ENCODE measurements around the gene ADCY7.

ADCY7 gene

GRCh38 chr16:50301626-50302471 is 35.5 kb downstream of the ADCY7 start:
- no peaks in the 10 kb centered on the region for H3K79me2 ChIP-seq
- no peak overlapping the region for H3K9ac ChIP-seq
- H2AFZ ChIP-seq = no peak overlapping the region
- H3K9me3 ChIP-seq (ENCODE audit: control insufficient read depth, low read length) = no peaks in the 10 kb centered on the region
- no peaks in the 10 kb centered on the region for H3K36me3 ChIP-seq (ENCODE audit: control insufficient read depth, insufficient read depth, low read length)
- no peak overlapping the region for H3K4me2 ChIP-seq (ENCODE audit: low read length)
- no peak overlapping the region for H3K4me3 ChIP-seq (ENCODE audit: low read depth, low read length)
- TF ChIP-seq, protein P1, sequence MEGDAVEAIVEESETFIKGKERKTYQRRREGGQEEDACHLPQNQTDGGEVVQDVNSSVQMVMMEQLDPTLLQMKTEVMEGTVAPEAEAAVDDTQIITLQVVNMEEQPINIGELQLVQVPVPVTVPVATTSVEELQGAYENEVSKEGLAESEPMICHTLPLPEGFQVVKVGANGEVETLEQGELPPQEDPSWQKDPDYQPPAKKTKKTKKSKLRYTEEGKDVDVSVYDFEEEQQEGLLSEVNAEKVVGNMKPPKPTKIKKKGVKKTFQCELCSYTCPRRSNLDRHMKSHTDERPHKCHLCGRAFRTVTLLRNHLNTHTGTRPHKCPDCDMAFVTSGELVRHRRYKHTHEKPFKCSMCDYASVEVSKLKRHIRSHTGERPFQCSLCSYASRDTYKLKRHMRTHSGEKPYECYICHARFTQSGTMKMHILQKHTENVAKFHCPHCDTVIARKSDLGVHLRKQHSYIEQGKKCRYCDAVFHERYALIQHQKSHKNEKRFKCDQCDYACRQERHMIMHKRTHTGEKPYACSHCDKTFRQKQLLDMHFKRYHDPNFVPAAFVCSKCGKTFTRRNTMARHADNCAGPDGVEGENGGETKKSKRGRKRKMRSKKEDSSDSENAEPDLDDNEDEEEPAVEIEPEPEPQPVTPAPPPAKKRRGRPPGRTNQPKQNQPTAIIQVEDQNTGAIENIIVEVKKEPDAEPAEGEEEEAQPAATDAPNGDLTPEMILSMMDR (IDR thresholded peaks at IDR 0.05) = no peak
- no peaks in the 10 kb centered on the region for H3K4me1 ChIP-seq
- no peak overlapping the region for H3K27ac ChIP-seq
- no peaks in the 10 kb centered on the region for H3K27me3 ChIP-seq (ENCODE audit: control insufficient read depth, insufficient read depth, low read length)

DNA sequence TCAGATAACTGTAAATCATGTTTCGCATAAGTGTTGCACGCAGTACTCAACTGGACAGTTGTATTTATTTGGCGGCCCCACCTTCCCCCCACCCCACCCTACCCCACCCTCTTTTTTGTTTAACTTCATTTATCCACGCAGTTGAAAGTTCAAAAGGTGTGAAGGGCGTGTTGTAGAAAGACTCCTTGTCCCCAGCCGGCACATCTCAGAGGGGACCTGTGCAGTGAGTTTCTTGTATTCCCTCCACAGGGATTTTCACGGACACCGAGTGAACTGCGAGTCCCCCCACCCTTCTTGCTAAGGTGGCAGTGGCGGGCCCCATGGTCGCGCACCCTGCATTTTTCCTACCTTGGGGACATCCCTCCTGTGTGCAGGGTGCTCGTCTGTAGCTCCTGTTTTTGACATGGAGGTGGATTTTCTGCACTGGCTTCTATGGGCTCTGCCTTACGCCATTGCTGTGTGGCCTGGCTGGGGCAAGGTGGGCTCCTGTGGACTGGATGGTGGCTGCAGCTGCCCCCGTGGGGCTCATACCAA is 36.2 kb downstream of the ADCY7 start:
- Histone ChIP-seq H2AFZ (no peak overlapping the region), H3K9ac (no peak overlapping the region), H3K4me1 (no peaks in the 10 kb centered on the region), H3K27me3 (ENCODE audit: control insufficient read depth, insufficient read depth, low read length) (no peaks in the 10 kb centered on the region), H3K36me3 (ENCODE audit: control insufficient read depth, insufficient read depth, low read length) (no peaks in the 10 kb centered on the region), H3K9me3 (ENCODE audit: control insufficient read depth, low read length) (no peaks in the 10 kb centered on the region), H3K79me2 (no peaks in the 10 kb centered on the region), H3K27ac (no peak overlapping the region), H3K4me2 (ENCODE audit: low read length) (no peak overlapping the region), H3K4me3 (ENCODE audit: low read depth, low read length) (no peak overlapping the region)
- TF ChIP-seq, protein P1 (IDR thresholded peaks at IDR 0.05) = no peak

DNA sequence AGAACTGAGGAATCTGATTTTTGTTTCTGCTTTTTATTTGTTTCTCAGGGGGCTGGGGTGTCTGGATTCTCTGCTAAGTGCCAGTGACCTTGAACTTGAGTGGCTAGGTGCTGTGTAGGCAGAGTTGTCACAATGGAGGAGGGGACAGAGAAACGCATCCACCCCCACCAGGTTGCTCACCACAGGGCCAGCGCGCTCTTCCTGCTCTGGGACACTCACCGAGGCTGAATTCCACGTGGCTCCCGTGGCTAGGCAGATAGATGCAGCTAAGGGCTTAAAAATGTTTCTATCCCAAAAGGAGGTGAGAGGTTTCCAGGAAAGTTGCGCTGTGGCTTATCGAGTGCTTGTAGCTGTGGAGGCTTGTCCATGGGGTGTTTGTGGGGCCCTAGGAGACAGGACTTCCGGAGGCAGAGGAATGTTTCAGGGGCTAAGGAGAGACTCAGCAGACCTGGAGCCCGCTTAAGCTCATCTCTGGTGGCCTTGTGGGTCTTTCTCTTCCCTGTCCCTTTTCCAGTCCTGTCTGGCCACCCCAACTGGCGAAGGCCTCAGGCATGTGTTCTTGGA is 36.8 kb downstream of the ADCY7 start:
- H3K4me2 ChIP-seq (ENCODE audit: low read length) = no peak overlapping the region
- no peaks in the 10 kb centered on the region for H3K36me3 ChIP-seq (ENCODE audit: control insufficient read depth, insufficient read depth, low read length)
- no peak overlapping the region for H3K4me3 ChIP-seq (ENCODE audit: low read depth, low read length)
- H3K27ac ChIP-seq = no peak overlapping the region
- no peaks in the 10 kb centered on the region for H3K79me2 ChIP-seq
- TF ChIP-seq, protein P1 (IDR thresholded peaks at IDR 0.05) = no peak
- no peak overlapping the region for H3K9ac ChIP-seq
- no peak overlapping the region for H2AFZ ChIP-seq
- H3K4me1 ChIP-seq = no peaks in the 10 kb centered on the region
- no peaks in the 10 kb centered on the region for H3K9me3 ChIP-seq (ENCODE audit: control insufficient read depth, low read length)
- H3K27me3 ChIP-seq (ENCODE audit: control insufficient read depth, insufficient read depth, low read length) = no peaks in the 10 kb centered on the region

DNA sequence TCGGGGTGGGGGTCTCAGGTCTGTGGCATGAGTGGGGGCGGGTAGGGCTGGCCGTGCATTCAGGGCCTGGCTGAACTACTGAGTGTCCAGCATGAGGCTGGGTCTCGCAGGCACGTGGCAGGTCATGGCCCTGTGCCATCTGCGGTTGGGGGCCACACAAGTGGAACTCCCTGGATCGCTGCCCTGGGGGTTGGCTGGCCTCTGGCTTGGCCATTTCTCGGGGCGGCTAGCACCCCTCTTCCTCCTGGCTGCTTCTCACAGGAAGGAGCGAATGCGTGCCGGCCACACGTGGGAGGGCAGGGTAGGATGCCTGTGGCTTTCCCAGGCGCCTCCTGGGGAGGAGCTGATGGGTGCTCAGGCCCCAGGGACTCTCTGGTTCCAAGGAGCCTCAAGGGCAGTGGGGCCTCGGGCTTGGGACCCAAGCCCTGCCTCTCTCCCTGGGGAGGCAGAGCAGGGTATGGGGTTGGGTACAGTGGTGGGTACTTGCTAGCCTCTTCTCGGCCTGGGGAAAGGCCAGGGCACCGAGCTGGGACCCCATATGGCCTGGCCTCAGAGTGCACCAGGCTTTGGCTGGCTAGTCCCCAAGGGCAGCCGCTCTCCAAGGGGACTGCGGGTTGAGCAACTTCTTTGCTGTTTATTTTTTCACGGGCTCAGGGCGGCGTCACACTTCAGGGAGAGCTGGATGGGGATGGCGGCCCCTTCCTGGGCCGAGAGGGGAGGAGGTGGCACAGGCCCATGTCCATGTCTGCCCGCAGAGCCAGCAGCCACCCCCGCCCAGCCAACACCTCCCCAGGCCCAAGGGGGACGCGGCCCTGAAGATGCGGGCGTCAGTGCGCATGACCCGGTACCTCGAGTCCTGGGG is 37.5 kb downstream of the ADCY7 start:
- H3K4me1 ChIP-seq = no peaks in the 10 kb centered on the region
- no peaks in the 10 kb centered on the region for H3K79me2 ChIP-seq
- H3K9ac ChIP-seq = no peak overlapping the region
- H2AFZ ChIP-seq = no peak overlapping the region
- no peaks in the 10 kb centered on the region for H3K36me3 ChIP-seq (ENCODE audit: control insufficient read depth, insufficient read depth, low read length)
- H3K4me3 ChIP-seq (ENCODE audit: low read depth, low read length) = no peak overlapping the region
- H3K9me3 ChIP-seq (ENCODE audit: control insufficient read depth, low read length) = no peaks in the 10 kb centered on the region
- TF ChIP-seq, protein P1 (IDR thresholded peaks at IDR 0.05) = no peak
- H3K27me3 ChIP-seq (ENCODE audit: control insufficient read depth, insufficient read depth, low read length) = no peaks in the 10 kb centered on the region
- H3K27ac ChIP-seq = no peak overlapping the region
- H3K4me2 ChIP-seq (ENCODE audit: low read length) = no peak overlapping the region

Data from parathyroid adenoma (tissue), 2 donors.